ENCODE data around the gene ANKS3. TPM values are rescaled to one million over a fixed set of nuclear protein-coding genes. Genes with fewer than 3 reads are reported as not detected.

The ANKS3 gene
- total and polyA plus RNA-seq, 2 of the 8 experiments (the other 6 are each of a cell fraction or from before 2014, with no cell fraction given): 15.5 to 23.9 TPM

DNA sequence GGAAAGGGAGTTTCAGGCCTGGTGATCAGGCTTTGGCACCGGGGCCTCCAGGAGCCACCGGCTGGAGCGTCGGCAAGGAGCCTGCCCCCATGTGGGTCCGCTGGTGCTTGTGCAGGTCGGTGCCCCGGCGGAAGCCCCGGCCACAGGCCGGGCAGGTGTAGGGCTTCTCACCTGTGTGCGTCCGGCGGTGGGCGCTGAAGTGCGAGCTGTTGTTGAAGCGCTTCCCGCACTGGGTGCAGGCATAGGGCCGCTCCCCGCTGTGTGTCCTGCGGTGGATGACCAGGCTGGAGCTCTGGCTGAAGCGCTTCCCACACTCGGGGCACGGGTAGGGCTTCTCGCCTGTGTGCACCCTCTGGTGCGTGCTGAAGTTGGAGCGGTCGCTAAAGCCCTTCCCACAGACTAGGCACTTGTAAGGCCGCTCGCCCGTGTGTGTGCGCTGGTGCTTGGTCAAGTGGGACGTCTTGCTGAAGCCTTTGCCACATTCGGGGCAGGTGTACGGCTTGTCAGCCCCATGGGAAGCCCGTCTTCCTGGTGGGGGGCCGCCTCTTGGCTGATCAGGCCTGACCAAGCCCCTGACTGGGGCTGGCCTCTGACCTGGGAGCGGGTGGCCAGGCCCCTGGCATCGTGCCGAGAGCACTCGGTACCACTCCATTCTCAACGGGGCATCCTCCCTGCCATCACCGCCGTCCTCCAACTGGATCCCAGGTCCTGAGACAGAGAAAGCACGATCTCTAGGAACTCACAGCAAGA is 18.5 kb upstream of the ANKS3 start (continued):
- TF ChIP-seq MAFK (IDR thresholded peaks at IDR 0.05; ENCODE audit: low read depth, low read length) (no peak), CTBP2 (IDR thresholded peaks at IDR 0.05; ENCODE audit: borderline replicate concordance, insufficient read depth, insufficient read length, low read length) (no peak), TAF1 (IDR thresholded peaks at IDR 0.05; ENCODE audit: low read depth, low read length) (no peak)
- TF ChIP-seq, protein P1, sequence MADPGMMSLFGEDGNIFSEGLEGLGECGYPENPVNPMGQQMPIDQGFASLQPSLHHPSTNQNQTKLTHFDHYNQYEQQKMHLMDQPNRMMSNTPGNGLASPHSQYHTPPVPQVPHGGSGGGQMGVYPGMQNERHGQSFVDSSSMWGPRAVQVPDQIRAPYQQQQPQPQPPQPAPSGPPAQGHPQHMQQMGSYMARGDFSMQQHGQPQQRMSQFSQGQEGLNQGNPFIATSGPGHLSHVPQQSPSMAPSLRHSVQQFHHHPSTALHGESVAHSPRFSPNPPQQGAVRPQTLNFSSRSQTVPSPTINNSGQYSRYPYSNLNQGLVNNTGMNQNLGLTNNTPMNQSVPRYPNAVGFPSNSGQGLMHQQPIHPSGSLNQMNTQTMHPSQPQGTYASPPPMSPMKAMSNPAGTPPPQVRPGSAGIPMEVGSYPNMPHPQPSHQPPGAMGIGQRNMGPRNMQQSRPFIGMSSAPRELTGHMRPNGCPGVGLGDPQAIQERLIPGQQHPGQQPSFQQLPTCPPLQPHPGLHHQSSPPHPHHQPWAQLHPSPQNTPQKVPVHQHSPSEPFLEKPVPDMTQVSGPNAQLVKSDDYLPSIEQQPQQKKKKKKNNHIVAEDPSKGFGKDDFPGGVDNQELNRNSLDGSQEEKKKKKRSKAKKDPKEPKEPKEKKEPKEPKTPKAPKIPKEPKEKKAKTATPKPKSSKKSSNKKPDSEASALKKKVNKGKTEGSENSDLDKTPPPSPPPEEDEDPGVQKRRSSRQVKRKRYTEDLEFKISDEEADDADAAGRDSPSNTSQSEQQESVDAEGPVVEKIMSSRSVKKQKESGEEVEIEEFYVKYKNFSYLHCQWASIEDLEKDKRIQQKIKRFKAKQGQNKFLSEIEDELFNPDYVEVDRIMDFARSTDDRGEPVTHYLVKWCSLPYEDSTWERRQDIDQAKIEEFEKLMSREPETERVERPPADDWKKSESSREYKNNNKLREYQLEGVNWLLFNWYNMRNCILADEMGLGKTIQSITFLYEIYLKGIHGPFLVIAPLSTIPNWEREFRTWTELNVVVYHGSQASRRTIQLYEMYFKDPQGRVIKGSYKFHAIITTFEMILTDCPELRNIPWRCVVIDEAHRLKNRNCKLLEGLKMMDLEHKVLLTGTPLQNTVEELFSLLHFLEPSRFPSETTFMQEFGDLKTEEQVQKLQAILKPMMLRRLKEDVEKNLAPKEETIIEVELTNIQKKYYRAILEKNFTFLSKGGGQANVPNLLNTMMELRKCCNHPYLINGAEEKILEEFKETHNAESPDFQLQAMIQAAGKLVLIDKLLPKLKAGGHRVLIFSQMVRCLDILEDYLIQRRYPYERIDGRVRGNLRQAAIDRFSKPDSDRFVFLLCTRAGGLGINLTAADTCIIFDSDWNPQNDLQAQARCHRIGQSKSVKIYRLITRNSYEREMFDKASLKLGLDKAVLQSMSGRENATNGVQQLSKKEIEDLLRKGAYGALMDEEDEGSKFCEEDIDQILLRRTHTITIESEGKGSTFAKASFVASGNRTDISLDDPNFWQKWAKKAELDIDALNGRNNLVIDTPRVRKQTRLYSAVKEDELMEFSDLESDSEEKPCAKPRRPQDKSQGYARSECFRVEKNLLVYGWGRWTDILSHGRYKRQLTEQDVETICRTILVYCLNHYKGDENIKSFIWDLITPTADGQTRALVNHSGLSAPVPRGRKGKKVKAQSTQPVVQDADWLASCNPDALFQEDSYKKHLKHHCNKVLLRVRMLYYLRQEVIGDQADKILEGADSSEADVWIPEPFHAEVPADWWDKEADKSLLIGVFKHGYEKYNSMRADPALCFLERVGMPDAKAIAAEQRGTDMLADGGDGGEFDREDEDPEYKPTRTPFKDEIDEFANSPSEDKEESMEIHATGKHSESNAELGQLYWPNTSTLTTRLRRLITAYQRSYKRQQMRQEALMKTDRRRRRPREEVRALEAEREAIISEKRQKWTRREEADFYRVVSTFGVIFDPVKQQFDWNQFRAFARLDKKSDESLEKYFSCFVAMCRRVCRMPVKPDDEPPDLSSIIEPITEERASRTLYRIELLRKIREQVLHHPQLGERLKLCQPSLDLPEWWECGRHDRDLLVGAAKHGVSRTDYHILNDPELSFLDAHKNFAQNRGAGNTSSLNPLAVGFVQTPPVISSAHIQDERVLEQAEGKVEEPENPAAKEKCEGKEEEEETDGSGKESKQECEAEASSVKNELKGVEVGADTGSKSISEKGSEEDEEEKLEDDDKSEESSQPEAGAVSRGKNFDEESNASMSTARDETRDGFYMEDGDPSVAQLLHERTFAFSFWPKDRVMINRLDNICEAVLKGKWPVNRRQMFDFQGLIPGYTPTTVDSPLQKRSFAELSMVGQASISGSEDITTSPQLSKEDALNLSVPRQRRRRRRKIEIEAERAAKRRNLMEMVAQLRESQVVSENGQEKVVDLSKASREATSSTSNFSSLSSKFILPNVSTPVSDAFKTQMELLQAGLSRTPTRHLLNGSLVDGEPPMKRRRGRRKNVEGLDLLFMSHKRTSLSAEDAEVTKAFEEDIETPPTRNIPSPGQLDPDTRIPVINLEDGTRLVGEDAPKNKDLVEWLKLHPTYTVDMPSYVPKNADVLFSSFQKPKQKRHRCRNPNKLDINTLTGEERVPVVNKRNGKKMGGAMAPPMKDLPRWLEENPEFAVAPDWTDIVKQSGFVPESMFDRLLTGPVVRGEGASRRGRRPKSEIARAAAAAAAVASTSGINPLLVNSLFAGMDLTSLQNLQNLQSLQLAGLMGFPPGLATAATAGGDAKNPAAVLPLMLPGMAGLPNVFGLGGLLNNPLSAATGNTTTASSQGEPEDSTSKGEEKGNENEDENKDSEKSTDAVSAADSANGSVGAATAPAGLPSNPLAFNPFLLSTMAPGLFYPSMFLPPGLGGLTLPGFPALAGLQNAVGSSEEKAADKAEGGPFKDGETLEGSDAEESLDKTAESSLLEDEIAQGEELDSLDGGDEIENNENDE (IDR thresholded peaks at IDR 0.05; ENCODE audit: insufficient replicate concordance, low read length): no peak

Data from H1 (cell line).